NCI-H1092 (cell line): Measurements from ENCODE around the gene MSRB1.
"Not testable (repeated sequence)": the region's sequence is repeated elsewhere in the genome, so short reads cannot be mapped to it uniquely, and the experiment has no call there.

Experiments
- DNase-seq: peaks from one replicate; lab custom pipeline; 2025; lab: John Stamatoyannopoulos, UW

Gene MSRB1

GRCh38 chr16:1960665-1961630 lies 17.9 kb upstream of the MSRB1 start:
- DNase-seq: no peak

GRCh38 chr16:1959269-1960039 lies 16.5 kb upstream of the MSRB1 start, which contains the start of gene NDUFB10:
Gene NDUFB10, plus strand, starts transcription at chr16:1959538. Its CDS starts 87 bp downstream, at chr16:1959625.
- peak; percentile 83 for DNase-seq

GRCh38 chr16:1958715-1959268 lies 15.8 kb upstream of the MSRB1 start:
- no peak for DNase-seq

- DNase-seq: not testable (repeated sequence)
Observed at GRCh38 chr16:1958143-1958491, 15.1 kb upstream of the MSRB1 start.

- DNase-seq: not testable (repeated sequence)
Observed at GRCh38 chr16:1957434-1958142, 14.6 kb upstream of the MSRB1 start.

GRCh38 chr16:1953734-1954133 lies 10.7 kb upstream of the MSRB1 start:
- DNase-seq: no peak

GRCh38 chr16:1950559-1950958 lies 7.6 kb upstream of the MSRB1 start:
- DNase-seq: no peak

GRCh38 chr16:1950047-1950446 lies 7.0 kb upstream of the MSRB1 start:
- DNase-seq: no peak

- DNase-seq: no peak
Observed at GRCh38 chr16:1949507-1949906, 6.5 kb upstream of the MSRB1 start.

- DNase-seq: no peak
Observed at GRCh38 chr16:1947369-1947670, 4.3 kb upstream of the MSRB1 start.

GRCh38 chr16:1946495-1947368 lies 3.7 kb upstream of the MSRB1 start:
- no peak for DNase-seq

- DNase-seq: no peak
Observed at GRCh38 chr16:1945559-1946391, 2.8 kb upstream of the MSRB1 start.

- DNase-seq: no peak
Observed at GRCh38 chr16:1944612-1945199, 1.7 kb upstream of the MSRB1 start.

- no peak for DNase-seq
Observed at GRCh38 chr16:1942047-1942809, 771 bp downstream of the MSRB1 start.

- no peak for DNase-seq
Observed at GRCh38 chr16:1941162-1942046, 1.6 kb downstream of the MSRB1 start.

GRCh38 chr16:1940273-1941161 lies 2.5 kb downstream of the MSRB1 start:
- no peak for DNase-seq

- not testable (repeated sequence) for DNase-seq
Observed at GRCh38 chr16:1939833-1940232, 3.2 kb downstream of the MSRB1 start.
